ENCODE data around the gene LIN28A. TPM values are rescaled to one million over a fixed set of nuclear protein-coding genes. Genes with fewer than 3 reads are reported as not detected.

Gene LIN28A, protein sequence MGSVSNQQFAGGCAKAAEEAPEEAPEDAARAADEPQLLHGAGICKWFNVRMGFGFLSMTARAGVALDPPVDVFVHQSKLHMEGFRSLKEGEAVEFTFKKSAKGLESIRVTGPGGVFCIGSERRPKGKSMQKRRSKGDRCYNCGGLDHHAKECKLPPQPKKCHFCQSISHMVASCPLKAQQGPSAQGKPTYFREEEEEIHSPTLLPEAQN
- total RNA-seq (1 to 10 TPM in 1 of 6 donors, not detected in 5; 1.2 TPM), polyA plus RNA-seq (not detected)

DNA sequence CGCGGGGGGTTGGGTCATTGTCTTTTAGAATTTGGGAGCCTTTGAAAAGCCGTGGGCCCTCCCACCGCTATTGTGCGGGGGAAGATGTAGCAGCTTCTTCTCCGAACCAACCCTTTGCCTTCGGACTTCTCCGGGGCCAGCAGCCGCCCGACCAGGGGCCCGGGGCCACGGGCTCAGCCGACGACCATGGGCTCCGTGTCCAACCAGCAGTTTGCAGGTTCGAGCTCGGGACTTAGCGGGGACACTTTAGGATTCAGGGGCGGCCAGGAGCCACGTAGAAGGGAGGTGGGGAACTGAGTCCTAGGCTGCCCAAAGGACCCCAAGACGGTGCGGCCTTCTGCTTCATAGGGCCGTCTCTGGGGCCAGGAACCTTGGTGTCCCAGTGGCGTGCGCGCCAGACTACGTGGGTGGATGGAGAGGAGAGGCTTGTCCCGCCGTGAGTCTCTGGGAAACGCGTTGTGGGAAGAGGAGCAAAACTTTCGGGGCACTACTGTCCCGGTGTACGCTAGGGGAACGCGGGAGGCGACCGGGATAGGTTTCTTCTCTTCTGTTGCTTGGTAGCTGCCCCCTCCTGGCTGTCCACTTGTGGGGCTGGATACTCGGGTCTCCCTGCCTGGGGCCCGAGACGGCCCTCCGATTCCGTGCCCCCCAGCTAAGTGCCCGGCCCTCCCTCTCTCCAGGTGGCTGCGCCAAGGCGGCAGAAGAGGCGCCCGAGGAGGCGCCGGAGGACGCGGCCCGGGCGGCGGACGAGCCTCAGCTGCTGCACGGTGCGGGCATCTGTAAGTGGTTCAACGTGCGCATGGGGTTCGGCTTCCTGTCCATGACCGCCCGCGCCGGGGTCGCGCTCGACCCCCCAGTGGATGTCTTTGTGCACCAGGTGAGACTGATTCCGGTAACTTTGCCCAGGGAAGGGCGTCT, at the start of gene LIN28A:
Gene LIN28A, plus strand, starts transcription at position 112 of the 918 bp plus-strand sequence. Its CDS starts 75 bp downstream, at position 187.
- TF ChIP-seq, protein P1, sequence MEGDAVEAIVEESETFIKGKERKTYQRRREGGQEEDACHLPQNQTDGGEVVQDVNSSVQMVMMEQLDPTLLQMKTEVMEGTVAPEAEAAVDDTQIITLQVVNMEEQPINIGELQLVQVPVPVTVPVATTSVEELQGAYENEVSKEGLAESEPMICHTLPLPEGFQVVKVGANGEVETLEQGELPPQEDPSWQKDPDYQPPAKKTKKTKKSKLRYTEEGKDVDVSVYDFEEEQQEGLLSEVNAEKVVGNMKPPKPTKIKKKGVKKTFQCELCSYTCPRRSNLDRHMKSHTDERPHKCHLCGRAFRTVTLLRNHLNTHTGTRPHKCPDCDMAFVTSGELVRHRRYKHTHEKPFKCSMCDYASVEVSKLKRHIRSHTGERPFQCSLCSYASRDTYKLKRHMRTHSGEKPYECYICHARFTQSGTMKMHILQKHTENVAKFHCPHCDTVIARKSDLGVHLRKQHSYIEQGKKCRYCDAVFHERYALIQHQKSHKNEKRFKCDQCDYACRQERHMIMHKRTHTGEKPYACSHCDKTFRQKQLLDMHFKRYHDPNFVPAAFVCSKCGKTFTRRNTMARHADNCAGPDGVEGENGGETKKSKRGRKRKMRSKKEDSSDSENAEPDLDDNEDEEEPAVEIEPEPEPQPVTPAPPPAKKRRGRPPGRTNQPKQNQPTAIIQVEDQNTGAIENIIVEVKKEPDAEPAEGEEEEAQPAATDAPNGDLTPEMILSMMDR (IDR thresholded peaks at IDR 0.05): no peak
- WGBS, 2 donors: 4% methylated on average over 58 to 70 of the region's 70 CpGs
- DNase-seq: peak in 1 of 6 donors; percentile 57
- intact Hi-C loops (cut with DNase I): no loop called here
- H3K27ac ChIP-seq: no peak within 1 kb of the TSS
- no peak for ATAC-seq
- peaks cover 0 to 28% (median 0%) of the 10 kb centered on the region in 4 donors for H3K27me3 ChIP-seq
- H3K4me1 ChIP-seq: no peaks in the 10 kb centered on the region
- H3K36me3 ChIP-seq: no peaks in the 10 kb centered on the region
- H3K9me3 ChIP-seq: no peaks in the 10 kb centered on the region
- no peak within 1 kb of the TSS for H3K4me3 ChIP-seq
- FAIRE-seq: no peak

DNA sequence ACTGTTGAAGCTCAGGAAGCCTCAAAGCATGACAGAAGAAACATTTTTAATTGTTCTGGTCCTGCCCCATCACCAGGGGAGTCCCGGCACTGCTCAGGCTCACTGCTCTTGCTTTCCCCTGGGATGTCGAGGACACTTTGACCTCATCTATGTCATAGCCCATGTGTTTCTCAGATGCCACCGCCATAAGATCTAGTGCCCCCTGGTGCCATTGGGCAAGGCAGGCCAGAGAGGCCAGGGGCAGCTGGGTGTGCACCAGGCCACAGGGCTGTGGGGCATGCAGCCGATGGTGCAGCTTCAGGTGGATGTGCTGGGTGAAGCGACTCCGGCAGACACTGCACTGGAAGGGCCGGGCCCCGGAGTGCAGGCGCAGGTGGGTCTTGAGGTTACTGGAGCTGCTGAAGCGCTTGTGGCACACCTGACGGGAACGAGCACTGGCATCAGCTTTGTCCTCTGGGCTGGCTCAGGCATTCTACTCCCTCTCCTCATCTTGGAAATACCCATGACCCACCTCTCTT, 49.0 kb upstream of the LIN28A start:
- TF ChIP-seq, protein P1 (IDR thresholded peaks at IDR 0.05): no peak
- ATAC-seq: no peak
- DNase-seq: peak in 1 of 6 donors; percentile 66
- intact Hi-C loops (cut with DNase I): no loop called here
- WGBS, 2 donors: 77 to 84% methylated on average over 12 of the region's 12 CpGs
- Histone ChIP-seq H3K36me3 (no peaks in the 10 kb centered on the region), H3K4me3 (no peak overlapping the region), H3K9me3 (no peaks in the 10 kb centered on the region), H3K27ac (no peak overlapping the region), H3K27me3 (peaks cover 0 to 18% (median 0%) of the 10 kb centered on the region in 4 donors), H3K4me1 (peaks cover 0 to 9% (median 0%) of the 10 kb centered on the region in 3 donors)
- no peak for FAIRE-seq

DNA sequence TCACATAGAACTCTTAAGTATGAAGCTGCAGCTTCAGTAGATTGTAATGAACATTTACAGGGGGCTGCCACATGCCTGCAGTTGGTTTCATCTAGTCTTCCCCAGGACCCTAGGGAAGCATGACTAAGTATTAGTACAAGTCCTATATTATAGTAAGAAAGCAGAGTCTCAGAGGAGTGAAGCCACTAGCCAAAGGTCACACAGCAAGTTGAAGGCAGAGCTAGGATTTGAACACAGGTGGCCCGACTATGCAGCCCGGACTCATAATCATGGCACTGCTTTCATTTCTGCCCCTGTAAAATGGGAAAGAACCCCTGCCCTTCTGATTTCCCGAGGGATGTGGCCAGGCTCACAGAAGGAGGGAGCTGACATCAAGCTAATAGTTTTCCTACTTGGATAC, 48.3 kb upstream of the LIN28A start:
- H3K4me3 ChIP-seq: no peak overlapping the region
- TF ChIP-seq, protein P1 (IDR thresholded peaks at IDR 0.05): no peak
- no peaks in the 10 kb centered on the region for H3K36me3 ChIP-seq
- WGBS, 2 donors: 70 to 87% methylated on average over 3 of the region's 3 CpGs
- DNase-seq (no peak), ATAC-seq (no peak), FAIRE-seq (no peak)
- no peaks in the 10 kb centered on the region for H3K9me3 ChIP-seq
- H3K27me3 ChIP-seq: peaks cover 0 to 18% (median 0%) of the 10 kb centered on the region in 4 donors
- H3K4me1 ChIP-seq: peaks cover 0 to 9% (median 0%) of the 10 kb centered on the region in 3 donors
- intact Hi-C loops (cut with DNase I): no loop called here
- H3K27ac ChIP-seq: no peak overlapping the region

DNA sequence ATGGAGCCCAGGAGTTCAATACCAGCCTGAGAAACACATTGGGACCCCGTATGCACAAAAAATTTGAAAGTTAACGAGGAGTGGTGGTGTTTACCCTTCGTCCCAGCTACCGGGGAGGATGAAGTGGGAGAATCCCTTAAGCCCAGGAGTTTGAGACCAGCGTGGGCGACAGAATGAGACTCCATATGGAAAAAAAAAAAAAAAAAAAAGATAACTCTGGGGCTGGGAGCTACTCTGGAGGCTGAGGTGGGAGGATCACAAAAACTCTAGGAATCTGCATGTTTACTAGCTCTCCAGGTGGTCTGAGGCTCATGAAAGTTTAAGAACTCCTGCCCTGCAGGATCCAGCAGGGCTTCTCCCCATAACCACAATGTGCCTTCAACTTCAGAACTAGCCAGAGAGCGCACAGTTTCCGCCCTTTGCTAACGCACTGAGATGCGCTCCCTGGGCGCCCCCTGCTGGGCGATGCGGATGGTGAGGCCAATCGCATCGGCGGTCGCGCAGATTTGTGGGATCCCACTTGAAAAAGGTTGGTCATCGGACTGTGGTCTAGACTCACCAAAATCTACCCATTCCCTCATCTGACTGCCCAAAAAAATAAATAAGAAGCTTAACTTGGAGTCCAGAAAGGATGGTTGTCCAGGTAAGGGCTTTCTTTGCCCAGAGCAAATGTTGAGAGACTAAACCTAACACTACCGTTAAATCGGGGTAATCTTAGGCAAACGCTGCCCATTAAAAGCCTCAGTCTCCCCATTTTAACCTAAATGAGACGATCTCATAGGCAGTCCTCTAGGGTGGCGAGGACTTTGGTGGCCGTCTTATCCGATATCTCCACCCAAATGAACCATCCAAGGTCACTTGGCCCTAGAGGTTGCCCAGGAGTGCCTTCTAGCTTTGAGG, 46.8 kb upstream of the LIN28A start:
- TF ChIP-seq, protein P1 (IDR thresholded peaks at IDR 0.05): peak; percentile 84 to 96 (median 87)
- FAIRE-seq (no peak), ATAC-seq (peak; percentile 70 to 89 (median 84)), DNase-seq (peak; percentile 60 to 94 (median 80))
- Histone ChIP-seq H3K4me1 (peaks cover 0 to 9% (median 0%) of the 10 kb centered on the region in 3 donors), H3K36me3 (no peaks in the 10 kb centered on the region), H3K27me3 (peaks cover 0 to 18% (median 0%) of the 10 kb centered on the region in 4 donors), H3K9me3 (no peaks in the 10 kb centered on the region), H3K27ac (no peak overlapping the region), H3K4me3 (no peak overlapping the region)
- intact Hi-C loops (cut with DNase I): no loop called here
- WGBS, 2 donors: 21 to 27% methylated on average over 26 of the region's 26 CpGs

Data from pancreas (tissue), 10 donors.